ENCODE data around the gene RAP1GAP2. TPM values are rescaled to one million over a fixed set of nuclear protein-coding genes. Genes with fewer than 3 reads are reported as not detected.
"Not testable (repeated sequence)": the region's sequence is repeated elsewhere in the genome, so short reads cannot be mapped to it uniquely, and the experiment has no call there.

RAP1GAP2 gene
- total RNA-seq, 2 experiments from 2014 or later: 0.64 to 0.86 TPM

GRCh38 chr17:2777242-2777867 lies 18.9 kb upstream of the RAP1GAP2 start:
- Mint-ChIP-seq H3K27ac (no peak overlapping the region), H3K4me3 (peak overlapping the region; percentile 59), H3K9me3 (ENCODE audit: low read depth) (no peaks in the 10 kb centered on the region), H3K36me3 (ENCODE audit: low read depth) (no peaks in the 10 kb centered on the region), H3K27me3 (peaks cover 42% of the 10 kb centered on the region), H3K4me1 (peaks cover 4% of the 10 kb centered on the region)
- ChIA-PET POLR2A (no interaction called here), CTCF (interaction anchor here (0.8 kb wide), 1 partner anchor 59 kb away, joined by 4 read pairs; no protein-coding TSS in a partner anchor)
- no peak for DNase-seq
- intact Hi-C loops (cut with DNase I, micrococcal nuclease): no loop called here
- no peak for ATAC-seq

- H3K9me3 Mint-ChIP-seq (ENCODE audit: low read depth): no peaks in the 10 kb centered on the region
- peaks cover 34% of the 10 kb centered on the region for H3K27me3 Mint-ChIP-seq
- H3K36me3 Mint-ChIP-seq (ENCODE audit: low read depth): no peaks in the 10 kb centered on the region
- ChIA-PET CTCF (interaction anchor here (0.6 to 0.8 kb wide), 3 partner anchors 8 to 1353 kb away, joined by 3 to 4 read pairs (median 3); no protein-coding TSS in a partner anchor), POLR2A (no interaction called here)
- no peak overlapping the region for H3K4me3 Mint-ChIP-seq
- no peak for ATAC-seq
- DNase-seq: no peak
- H3K27ac Mint-ChIP-seq: no peak overlapping the region
- intact Hi-C loops (cut with DNase I, micrococcal nuclease): no loop called here
- H3K4me1 Mint-ChIP-seq: peaks cover 4% of the 10 kb centered on the region
Observed at GRCh38 chr17:2778489-2778888, 17.7 kb upstream of the RAP1GAP2 start.

- intact Hi-C loops (cut with DNase I, micrococcal nuclease): no loop called here
- CTCF ChIA-PET: no interaction called here
- no peak for ATAC-seq
- Mint-ChIP-seq H3K4me3 (no peak overlapping the region), H3K9me3 (ENCODE audit: low read depth) (no peaks in the 10 kb centered on the region), H3K27me3 (peaks cover 28% of the 10 kb centered on the region), H3K36me3 (ENCODE audit: low read depth) (no peaks in the 10 kb centered on the region), H3K4me1 (peaks cover 4% of the 10 kb centered on the region), H3K27ac (no peak overlapping the region)
- no peak for DNase-seq
- POLR2A ChIA-PET: no interaction called here
Observed at GRCh38 chr17:2779545-2779944, 16.7 kb upstream of the RAP1GAP2 start.

GRCh38 chr17:2780256-2780655 lies 16.0 kb upstream of the RAP1GAP2 start:
- no peaks in the 10 kb centered on the region for H3K9me3 Mint-ChIP-seq (ENCODE audit: low read depth)
- H3K27me3 Mint-ChIP-seq: peaks cover 21% of the 10 kb centered on the region
- no peak overlapping the region for H3K27ac Mint-ChIP-seq
- no peak for ATAC-seq
- intact Hi-C loops (cut with DNase I, micrococcal nuclease): no loop called here
- POLR2A ChIA-PET: no interaction called here
- DNase-seq: no peak
- no peak overlapping the region for H3K4me3 Mint-ChIP-seq
- H3K4me1 Mint-ChIP-seq: peaks cover 4% of the 10 kb centered on the region
- CTCF ChIA-PET: no interaction called here
- H3K36me3 Mint-ChIP-seq (ENCODE audit: low read depth): no peaks in the 10 kb centered on the region

- Mint-ChIP-seq H3K36me3 (ENCODE audit: low read depth) (no peaks in the 10 kb centered on the region), H3K4me1 (peaks cover 4% of the 10 kb centered on the region), H3K27me3 (peaks cover 15% of the 10 kb centered on the region), H3K27ac (no peak overlapping the region), H3K4me3 (no peak overlapping the region), H3K9me3 (ENCODE audit: low read depth) (no peaks in the 10 kb centered on the region)
- intact Hi-C loops (cut with DNase I, micrococcal nuclease): no loop called here
- ATAC-seq (no peak), DNase-seq (no peak)
- CTCF ChIA-PET: no interaction called here
- POLR2A ChIA-PET: no interaction called here
Observed at GRCh38 chr17:2780931-2781454, 15.2 kb upstream of the RAP1GAP2 start.

- H3K36me3 Mint-ChIP-seq (ENCODE audit: low read depth); H3K27ac Mint-ChIP-seq; intact Hi-C loops (cut with DNase I, micrococcal nuclease); H3K4me3 Mint-ChIP-seq; ATAC-seq; H3K9me3 Mint-ChIP-seq (ENCODE audit: low read depth); CTCF ChIA-PET; DNase-seq; POLR2A ChIA-PET; H3K4me1 Mint-ChIP-seq: not testable (repeated sequence)
- peaks cover 13% of the 10 kb centered on the region for H3K27me3 Mint-ChIP-seq
Observed at GRCh38 chr17:2781598-2781997, 14.6 kb upstream of the RAP1GAP2 start.

GRCh38 chr17:2782055-2782454 lies 14.2 kb upstream of the RAP1GAP2 start:
- H3K27me3 Mint-ChIP-seq: peaks cover 10% of the 10 kb centered on the region
- POLR2A ChIA-PET: no interaction called here
- H3K4me1 Mint-ChIP-seq: peaks cover under 1% of the 10 kb centered on the region
- ATAC-seq (no peak), DNase-seq (no peak)
- intact Hi-C loops (cut with DNase I, micrococcal nuclease): no loop called here
- H3K27ac Mint-ChIP-seq: no peak overlapping the region
- H3K36me3 Mint-ChIP-seq (ENCODE audit: low read depth): no peaks in the 10 kb centered on the region
- H3K4me3 Mint-ChIP-seq: no peak overlapping the region
- CTCF ChIA-PET: no interaction called here
- H3K9me3 Mint-ChIP-seq (ENCODE audit: low read depth): no peaks in the 10 kb centered on the region

GRCh38 chr17:2783310-2784030 lies 12.8 kb upstream of the RAP1GAP2 start:
- ATAC-seq: no peak
- Mint-ChIP-seq H3K9me3 (ENCODE audit: low read depth) (no peaks in the 10 kb centered on the region), H3K4me1 (no peaks in the 10 kb centered on the region), H3K27me3 (peaks cover 3% of the 10 kb centered on the region), H3K27ac (no peak overlapping the region), H3K36me3 (ENCODE audit: low read depth) (no peaks in the 10 kb centered on the region), H3K4me3 (no peak overlapping the region)
- no peak for DNase-seq
- intact Hi-C loops (cut with DNase I, micrococcal nuclease): no loop called here
- ChIA-PET POLR2A (no interaction called here), CTCF (interaction anchor here (0.9 kb wide), 2 partner anchors 31 to 54 kb away, joined by 3 to 4 read pairs; no protein-coding TSS in a partner anchor)

- Mint-ChIP-seq H3K36me3 (ENCODE audit: low read depth) (no peaks in the 10 kb centered on the region), H3K27me3 (peaks cover 4% of the 10 kb centered on the region), H3K4me3 (no peak overlapping the region), H3K9me3 (ENCODE audit: low read depth) (no peaks in the 10 kb centered on the region), H3K4me1 (no peaks in the 10 kb centered on the region), H3K27ac (no peak overlapping the region)
- intact Hi-C loops (cut with DNase I, micrococcal nuclease): loop anchor here in 1 of 2 experiments (5.0 kb wide), 1 partner anchor 227 kb away; no protein-coding TSS in a partner anchor
- DNase-seq: no peak
- CTCF ChIA-PET: interaction anchor here (1.0 to 2.1 kb wide), 4 partner anchors 10 to 62 kb away, joined by 3 to 9 read pairs (median 7); no protein-coding TSS in a partner anchor
- no peak for ATAC-seq
- POLR2A ChIA-PET: no interaction called here
Observed at GRCh38 chr17:2784864-2785263, 11.4 kb upstream of the RAP1GAP2 start.

- H3K36me3 Mint-ChIP-seq (ENCODE audit: low read depth); ATAC-seq; POLR2A ChIA-PET; DNase-seq; H3K9me3 Mint-ChIP-seq (ENCODE audit: low read depth); H3K4me3 Mint-ChIP-seq; H3K4me1 Mint-ChIP-seq; H3K27ac Mint-ChIP-seq; H3K27me3 Mint-ChIP-seq: not testable (repeated sequence)
- intact Hi-C loops (cut with DNase I, micrococcal nuclease): loop anchor here in 1 of 2 experiments (5.0 kb wide), 1 partner anchor 227 kb away; no protein-coding TSS in a partner anchor
- CTCF ChIA-PET: interaction anchor here (0.6 to 2.6 kb wide), 15 partner anchors 9 to 851 kb away, joined by 3 to 15 read pairs (median 5); partner anchors contain the start of genes CTNS, RAP1GAP2 and SHPK
Observed at GRCh38 chr17:2785376-2785775, 10.9 kb upstream of the RAP1GAP2 start.

GRCh38 chr17:2786176-2786881 lies 9.9 kb upstream of the RAP1GAP2 start:
- DNase-seq (peak; percentile 96), ATAC-seq (peak; percentile 100)
- Mint-ChIP-seq H3K36me3 (ENCODE audit: low read depth) (no peaks in the 10 kb centered on the region), H3K4me1 (peaks cover 3% of the 10 kb centered on the region), H3K9me3 (ENCODE audit: low read depth) (no peaks in the 10 kb centered on the region), H3K27me3 (peaks cover 7% of the 10 kb centered on the region), H3K4me3 (no peak overlapping the region), H3K27ac (peak overlapping the region; percentile 31)
- ChIA-PET POLR2A (no interaction called here), CTCF (interaction anchor here (0.6 to 2.6 kb wide), 24 partner anchors 8 to 850 kb away, joined by 3 to 15 read pairs (median 4); partner anchors contain the start of genes CTNS, RAP1GAP2 and SHPK)
- intact Hi-C loops (cut with DNase I, micrococcal nuclease): loop anchor here (1.0 to 5.0 kb wide), 8 partner anchors 28 to 226 kb away; partner anchors contain the start of gene CLUH (in 1 of the 2)

All from activated CD4-positive, alpha-beta T cell treated with anti-CD3 and anti-CD28 coated beads for 36 hours (primary cell).